22Rv1 (cell line): ENCODE data around the gene TAT.

Source experiments
- ZFX ChIP-seq: fragments of 450-650 bp; IDR thresholded peaks from 2 replicates; pipeline ENCODE4 v1.6.1; 2017; ENCODE audit warnings: antibody characterized with exemption, borderline replicate concordance
- TF ChIP-seq, protein P1 (sequence below): fragments of 450-650 bp; IDR thresholded peaks from 2 replicates; pipeline ENCODE4 v1.5.1; 2017; ENCODE audit warnings: mild to moderate bottlenecking

GRCh38 chr16:71528257-71528656, 48.6 kb downstream of the TAT start:
- TF ChIP-seq, protein P1, sequence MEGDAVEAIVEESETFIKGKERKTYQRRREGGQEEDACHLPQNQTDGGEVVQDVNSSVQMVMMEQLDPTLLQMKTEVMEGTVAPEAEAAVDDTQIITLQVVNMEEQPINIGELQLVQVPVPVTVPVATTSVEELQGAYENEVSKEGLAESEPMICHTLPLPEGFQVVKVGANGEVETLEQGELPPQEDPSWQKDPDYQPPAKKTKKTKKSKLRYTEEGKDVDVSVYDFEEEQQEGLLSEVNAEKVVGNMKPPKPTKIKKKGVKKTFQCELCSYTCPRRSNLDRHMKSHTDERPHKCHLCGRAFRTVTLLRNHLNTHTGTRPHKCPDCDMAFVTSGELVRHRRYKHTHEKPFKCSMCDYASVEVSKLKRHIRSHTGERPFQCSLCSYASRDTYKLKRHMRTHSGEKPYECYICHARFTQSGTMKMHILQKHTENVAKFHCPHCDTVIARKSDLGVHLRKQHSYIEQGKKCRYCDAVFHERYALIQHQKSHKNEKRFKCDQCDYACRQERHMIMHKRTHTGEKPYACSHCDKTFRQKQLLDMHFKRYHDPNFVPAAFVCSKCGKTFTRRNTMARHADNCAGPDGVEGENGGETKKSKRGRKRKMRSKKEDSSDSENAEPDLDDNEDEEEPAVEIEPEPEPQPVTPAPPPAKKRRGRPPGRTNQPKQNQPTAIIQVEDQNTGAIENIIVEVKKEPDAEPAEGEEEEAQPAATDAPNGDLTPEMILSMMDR: no peak
- TF ChIP-seq ZFX: no peak
